GM13977 (cell line): Measurements from ENCODE around the gene FRMD1.

ENCODE experiments used
- DNase-seq: peaks from one replicate; pipeline ENCODE4 v3.0.0; 2012; ENCODE audit warnings: low spot score
- CTCF ChIP-seq: IDR thresholded peaks from 2 replicates; pipeline ENCODE4 v1.5.1; 2012; ENCODE audit warnings: mild to moderate bottlenecking, control low read depth; ENCODE audit not compliant: insufficient read depth; ENCODE audit errors: extremely low read depth, missing control alignments
- in situ Hi-C: fragments of 300-500 bp; cut with MboI; formaldehyde crosslinking; loops from one replicate; pipeline ENCODE4 v1.12.0; 2022; ENCODE audit warnings: low sequenced_read_pairs, low pct_unique_long_range_greater_than_20kb, mixed read lengths, inconsistent platforms; ENCODE audit not compliant: unreplicated experiment

The FRMD1 gene

GRCh38 chr6:168017629-168018028 lies 61.4 kb downstream of the FRMD1 start:
- DNase-seq: no peak
- TF ChIP-seq CTCF: no peak
- in situ Hi-C loops: no loop called here

GRCh38 chr6:168016721-168017525 lies 62.1 kb downstream of the FRMD1 start:
- no peak for DNase-seq
- in situ Hi-C loops: no loop called here
- TF ChIP-seq CTCF: no peak

- no peak for TF ChIP-seq CTCF
- in situ Hi-C loops: no loop called here
- no peak for DNase-seq
These were observed 62.8 kb downstream of the FRMD1 start for GRCh38 chr6:168016176-168016620.

GRCh38 chr6:168015482-168016175 lies 63.4 kb downstream of the FRMD1 start:
- no peak for DNase-seq
- in situ Hi-C loops: no loop called here
- TF ChIP-seq CTCF: no peak

- in situ Hi-C loops: no loop called here
- TF ChIP-seq CTCF: no peak
These were observed 64.0 kb downstream of the FRMD1 start for GRCh38 chr6:168015009-168015408.

GRCh38 chr6:168014428-168014827 lies 64.6 kb downstream of the FRMD1 start:
- DNase-seq: no peak
- TF ChIP-seq CTCF: no peak
- in situ Hi-C loops: no loop called here

More at GRCh38 chr6:168015009-168015408, 64.0 kb downstream of the FRMD1 start:
- DNase-seq: no peak
